HEK293 (cell line): ENCODE results near the gene PHYKPL.

Experiments
- CTCF ChIA-PET: fragments of 350-600 bp; formaldehyde crosslinking; extraction: SDS; loops from one replicate; lab custom pipeline; 2021; ENCODE audit warnings: antibody characterized with exemption; lab: Yijun Ruan, JAX
- POLR2A ChIA-PET: fragments of 300-600 bp; formaldehyde crosslinking; extraction: SDS; loops from one replicate; lab custom pipeline; 2020; ENCODE audit warnings: antibody characterized with exemption, inconsistent platforms; lab: Yijun Ruan, JAX
- H3K27ac ChIP-seq: fragments of 200-500 bp; sonication (Bioruptor generic); 2 replicates; pipeline ENCODE4 v1.5.1; 2014; ENCODE audit warnings: low read depth, low read length, control low read depth, inconsistent platforms; ENCODE audit errors: extremely low read depth
- H3K36me3 ChIP-seq, 2 experiments: fragments of 200-500 bp in 1 of 2; sonication (Bioruptor generic) in 1 of 2; 1 replicate in 1 of 2; 2 replicates in 1 of 2; pipeline ENCODE4 v1.5.1; 2014 to 2017; ENCODE audit warnings: inconsistent platforms in 2 of 2, low read length in 2 of 2; ENCODE audit not compliant: control insufficient read depth in 2 of 2, insufficient read depth in 1 of 2
- H3K4me1 ChIP-seq: fragments of 200-500 bp; sonication (Bioruptor generic); 2 replicates; pipeline ENCODE4 v1.5.1; 2014; ENCODE audit warnings: mild to moderate bottlenecking, low read length, inconsistent platforms; ENCODE audit not compliant: control insufficient read depth, insufficient read depth
- H3K4me3 ChIP-seq: 2 replicates; pipeline ENCODE4 v1.5.1; 2011; ENCODE audit warnings: low read depth, mild to moderate bottlenecking, control low read depth, low read length, moderate library complexity
- H3K9me3 ChIP-seq: fragments of 200-500 bp; sonication (Bioruptor generic); 2 replicates; pipeline ENCODE4 v1.5.1; 2014; ENCODE audit warnings: low read depth, low read length, inconsistent platforms; ENCODE audit not compliant: control insufficient read depth, insufficient read depth
- BCL11B ChIP-seq: fragments of 450-650 bp; formaldehyde crosslinking; IDR thresholded peaks from 2 replicates; pipeline ENCODE4 v1.5.1; 2016; ENCODE audit warnings: low read depth, missing biosample characterization, missing genetic modification characterization
- BCL6B ChIP-seq: fragments of 450-650 bp; formaldehyde crosslinking; IDR thresholded peaks from 2 replicates; pipeline ENCODE4 v1.5.1; 2017; ENCODE audit warnings: missing biosample characterization, missing genetic modification characterization
- KLF9 ChIP-seq: fragments of 450-650 bp; formaldehyde crosslinking; IDR thresholded peaks from 2 replicates; pipeline ENCODE4 v1.5.1; 2016; ENCODE audit warnings: missing biosample characterization, missing genetic modification characterization, low read depth
- PRDM10 ChIP-seq: fragments of 450-650 bp; formaldehyde crosslinking; IDR thresholded peaks from 2 replicates; pipeline ENCODE4 v1.5.1; 2016; ENCODE audit warnings: missing biosample characterization, missing genetic modification characterization
- REPIN1 ChIP-seq: fragments of 450-650 bp; formaldehyde crosslinking; IDR thresholded peaks from 2 replicates; pipeline ENCODE4 v1.5.1; 2017; ENCODE audit warnings: missing biosample characterization, missing genetic modification characterization, low read depth
- ZBTB11 ChIP-seq: fragments of 450-650 bp; formaldehyde crosslinking; conservative IDR thresholded peaks from 2 replicates; pipeline ENCODE4 v1.5.1; 2016; ENCODE audit warnings: low read depth, missing biosample characterization, missing genetic modification characterization
- ZBTB44 ChIP-seq: fragments of 450-650 bp; IDR thresholded peaks from 2 replicates; pipeline ENCODE4 v1.5.1; 2018; ENCODE audit warnings: missing biosample characterization, mild to moderate bottlenecking, missing genetic modification characterization
- ZFP37 ChIP-seq: fragments of 450-650 bp; formaldehyde crosslinking; IDR thresholded peaks from 2 replicates; pipeline ENCODE4 v1.5.1; 2016; ENCODE audit warnings: missing biosample characterization, missing genetic modification characterization
- ZNF2 ChIP-seq: fragments of 450-650 bp; formaldehyde crosslinking; IDR thresholded peaks from 2 replicates; pipeline ENCODE4 v1.5.1; 2016; ENCODE audit warnings: missing biosample characterization, missing genetic modification characterization
- ZNF214 ChIP-seq: fragments of 450-650 bp; formaldehyde crosslinking; IDR thresholded peaks from 2 replicates; pipeline ENCODE4 v1.5.1; 2017; ENCODE audit warnings: missing biosample characterization, mild to moderate bottlenecking, missing genetic modification characterization, borderline replicate concordance
- ZNF292 ChIP-seq: fragments of 450-650 bp; formaldehyde crosslinking; IDR thresholded peaks from 2 replicates; pipeline ENCODE4 v1.5.1; 2016; ENCODE audit warnings: low read depth, missing biosample characterization, missing genetic modification characterization, borderline replicate concordance
- ZNF362 ChIP-seq: fragments of 450-650 bp; formaldehyde crosslinking; IDR thresholded peaks from 2 replicates; pipeline ENCODE4 v1.5.1; 2016; ENCODE audit warnings: missing biosample characterization, missing genetic modification characterization
- ZNF449 ChIP-seq: fragments of 450-650 bp; formaldehyde crosslinking; IDR thresholded peaks from 2 replicates; pipeline ENCODE4 v1.5.1; 2017; ENCODE audit warnings: missing biosample characterization, mild to moderate bottlenecking, missing genetic modification characterization, moderate library complexity
- ZNF580 ChIP-seq: fragments of 450-650 bp; formaldehyde crosslinking; IDR thresholded peaks from 2 replicates; pipeline ENCODE4 v1.5.1; 2016; ENCODE audit warnings: missing biosample characterization, missing genetic modification characterization
- ZNF585B ChIP-seq: fragments of 450-650 bp; formaldehyde crosslinking; IDR thresholded peaks from 2 replicates; pipeline ENCODE4 v1.5.1; 2016; ENCODE audit warnings: missing biosample characterization, missing genetic modification characterization
- ZNF596 ChIP-seq: fragments of 450-650 bp; IDR thresholded peaks from 2 replicates; pipeline ENCODE4 v1.5.0; 2018; ENCODE audit warnings: missing biosample characterization, mild to moderate bottlenecking, missing genetic modification characterization, moderate library complexity
- ZNF626 ChIP-seq: fragments of 450-650 bp; sonication (Bioruptor Pico); formaldehyde crosslinking; IDR thresholded peaks from 2 replicates; pipeline ENCODE4 v1.5.1; 2018; ENCODE audit warnings: missing biosample characterization, missing genetic modification characterization, inconsistent platforms
- ZSCAN5A ChIP-seq: fragments of 450-650 bp; formaldehyde crosslinking; IDR thresholded peaks from 2 replicates; pipeline ENCODE4 v1.5.1; 2016; ENCODE audit warnings: missing biosample characterization, missing genetic modification characterization

PHYKPL gene

GRCh38 chr5:178203670-178204181 is 28.9 kb downstream of the PHYKPL start:
- TF ChIP-seq ZFP37 (tag by site-specific recombination) (no peak), ZNF580 (tag by site-specific recombination) (no peak), ZNF585B (no peak), ZBTB11 (tag by site-specific recombination) (peak; percentile 89), ZNF362 (tag by site-specific recombination) (no peak), ZNF626 (tag by site-specific recombination) (no peak), ZNF2 (tag by site-specific recombination) (no peak), BCL11B (tag by site-specific recombination) (peak; percentile 34; the same call in 1 of the 2 replicates), ZBTB44 (tag by site-specific recombination) (no peak), PRDM10 (tag by site-specific recombination) (peak; percentile 85), ZNF292 (tag by site-specific recombination) (no peak), ZSCAN5A (tag by site-specific recombination) (no peak), ZNF596 (tag by site-specific recombination) (no peak), ZNF449 (tag by site-specific recombination) (0 out of 2 replicates have a peak, but pooled peaks have one; percentile 45), ZNF214 (tag by site-specific recombination) (no peak), BCL6B (0 out of 2 replicates have a peak, but pooled peaks have one; percentile 28), KLF9 (tag by site-specific recombination) (peak; percentile 30), REPIN1 (0 out of 2 replicates have a peak, but pooled peaks have one; percentile 37)
- peak overlapping the region; percentile 69; the same call in 1 of the 2 replicates for H3K27ac ChIP-seq
- no peaks in the 10 kb centered on the region for H3K9me3 ChIP-seq
- ChIA-PET POLR2A (interaction anchor here (0.7 to 1.5 kb wide), 32 partner anchors 8 to 1347 kb away, joined by 3 to 45 read pairs (median 4); partner anchors contain the start of genes B4GALT7, NHP2, PDLIM7 and PHYKPL), CTCF (interaction anchor here (1.2 kb wide), 2 partner anchors 42 to 57 kb away, joined by 3 read pairs; no protein-coding TSS in a partner anchor)
- peaks cover 17 to 35% of the 10 kb centered on the region in 2 experiments for H3K36me3 ChIP-seq
- peaks cover 6% of the 10 kb centered on the region; the same call in 1 of the 2 replicates for H3K4me1 ChIP-seq
- H3K4me3 ChIP-seq, result peak overlapping the region; percentile 65
